Measurements from ENCODE around the gene EEFSEC. TPM values are rescaled to one million over a fixed set of nuclear protein-coding genes. Genes with fewer than 3 reads are reported as not detected.

Gene EEFSEC
- total RNA-seq, 6 donors from 2014 or later: 14.9 to 38.8 (median 17.9) TPM

DNA sequence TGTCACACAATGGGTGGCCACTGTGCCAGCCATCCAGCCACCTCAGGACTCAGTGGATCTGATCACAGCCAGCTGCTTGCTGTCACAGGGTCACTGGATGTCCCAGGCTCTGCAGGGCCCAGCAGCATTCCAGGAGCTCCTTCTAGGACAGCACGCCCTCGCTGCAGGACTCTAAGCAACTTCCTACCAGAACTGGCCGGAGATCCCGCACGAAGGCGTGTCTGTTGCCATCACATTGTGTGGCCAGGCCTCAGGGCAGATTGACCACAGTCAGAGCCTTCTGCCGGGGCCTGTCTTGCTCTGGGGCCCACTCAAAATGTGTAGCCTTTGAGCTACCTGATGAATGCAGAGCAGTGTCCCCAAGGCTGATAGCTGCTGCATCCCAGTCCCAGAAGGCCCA is 288.8 kb downstream of the EEFSEC start:
- ATAC-seq (ENCODE audit: low FRiP score in 2 of 2): no peak
- Histone ChIP-seq H3K27ac (no peak overlapping the region), H3K4me3 (no peak overlapping the region), H3K4me1 (no peaks in the 10 kb centered on the region), H3K9me3 (no peaks in the 10 kb centered on the region), H3K36me3 (no peaks in the 10 kb centered on the region), H3K27me3 (no peaks in the 10 kb centered on the region)
- TF ChIP-seq EP300 (IDR thresholded peaks at IDR 0.05) (no peak), POLR2A (IDR thresholded peaks at IDR 0.05) (no peak)
- WGBS, 2 donors: 87% methylated on average over 7 of the region's 7 CpGs; no CpG with 5 or more reads in 1 of the 2 donors
- no peak for DNase-seq

DNA sequence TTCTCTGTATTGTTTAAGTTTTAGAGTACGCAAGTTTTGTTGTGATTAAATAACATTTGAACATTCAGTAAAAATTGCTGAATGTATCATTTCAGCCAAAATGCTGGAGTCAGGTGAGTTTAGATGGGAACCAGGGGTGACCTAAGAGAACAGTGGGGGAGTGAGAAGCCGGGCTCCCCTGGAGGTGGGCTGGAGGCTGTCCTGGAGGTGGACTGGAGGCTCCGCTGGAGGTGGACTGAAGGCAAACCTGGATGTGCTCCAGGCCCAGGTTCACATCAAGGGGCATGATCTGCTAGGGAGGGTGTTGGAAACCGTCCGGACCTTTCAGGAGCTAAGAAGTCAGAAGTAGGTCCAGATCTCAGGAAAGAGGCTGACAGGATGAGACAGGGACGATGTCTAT is 289.7 kb downstream of the EEFSEC start:
- no peak overlapping the region for H3K4me3 ChIP-seq
- no peaks in the 10 kb centered on the region for H3K4me1 ChIP-seq
- no peaks in the 10 kb centered on the region for H3K27me3 ChIP-seq
- no peak overlapping the region for H3K27ac ChIP-seq
- TF ChIP-seq EP300 (IDR thresholded peaks at IDR 0.05): no peak
- TF ChIP-seq POLR2A (IDR thresholded peaks at IDR 0.05): no peak
- no peak for TF ChIP-seq POLR2AphosphoS5 (IDR thresholded peaks at IDR 0.05)
- TF ChIP-seq, protein P1, sequence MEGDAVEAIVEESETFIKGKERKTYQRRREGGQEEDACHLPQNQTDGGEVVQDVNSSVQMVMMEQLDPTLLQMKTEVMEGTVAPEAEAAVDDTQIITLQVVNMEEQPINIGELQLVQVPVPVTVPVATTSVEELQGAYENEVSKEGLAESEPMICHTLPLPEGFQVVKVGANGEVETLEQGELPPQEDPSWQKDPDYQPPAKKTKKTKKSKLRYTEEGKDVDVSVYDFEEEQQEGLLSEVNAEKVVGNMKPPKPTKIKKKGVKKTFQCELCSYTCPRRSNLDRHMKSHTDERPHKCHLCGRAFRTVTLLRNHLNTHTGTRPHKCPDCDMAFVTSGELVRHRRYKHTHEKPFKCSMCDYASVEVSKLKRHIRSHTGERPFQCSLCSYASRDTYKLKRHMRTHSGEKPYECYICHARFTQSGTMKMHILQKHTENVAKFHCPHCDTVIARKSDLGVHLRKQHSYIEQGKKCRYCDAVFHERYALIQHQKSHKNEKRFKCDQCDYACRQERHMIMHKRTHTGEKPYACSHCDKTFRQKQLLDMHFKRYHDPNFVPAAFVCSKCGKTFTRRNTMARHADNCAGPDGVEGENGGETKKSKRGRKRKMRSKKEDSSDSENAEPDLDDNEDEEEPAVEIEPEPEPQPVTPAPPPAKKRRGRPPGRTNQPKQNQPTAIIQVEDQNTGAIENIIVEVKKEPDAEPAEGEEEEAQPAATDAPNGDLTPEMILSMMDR (IDR thresholded peaks at IDR 0.05): no peak
- no peak for DNase-seq
- no peaks in the 10 kb centered on the region for H3K9me3 ChIP-seq
- H3K36me3 ChIP-seq: no peaks in the 10 kb centered on the region
- no peak for ATAC-seq (ENCODE audit: low FRiP score in 2 of 2)
- 89 to 91% methylated on average over 6 of the region's 6 CpGs for WGBS, 2 donors

DNA sequence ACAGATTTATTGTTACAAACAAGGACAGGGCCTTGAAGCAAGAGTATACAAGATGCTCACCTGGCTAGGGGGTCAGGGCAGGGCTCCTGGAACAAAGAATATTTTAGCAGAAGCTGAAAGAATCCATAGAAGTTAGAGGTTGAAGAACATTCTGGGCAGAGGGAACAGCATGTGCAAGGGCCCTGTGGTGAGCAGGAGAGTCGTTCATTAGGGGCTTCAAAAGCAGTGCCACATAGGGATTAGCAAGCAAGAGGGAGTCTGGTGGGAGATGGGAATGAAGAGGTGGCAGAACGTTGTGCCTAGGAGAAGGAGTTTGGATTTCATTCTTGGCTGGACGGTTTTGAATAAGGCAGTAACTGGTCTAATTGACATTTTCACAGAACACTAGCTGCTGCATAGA is 290.5 kb downstream of the EEFSEC start:
- Histone ChIP-seq H3K9me3 (no peaks in the 10 kb centered on the region), H3K4me3 (no peak overlapping the region), H3K27ac (no peak overlapping the region), H3K36me3 (no peaks in the 10 kb centered on the region), H3K4me1 (no peaks in the 10 kb centered on the region), H3K27me3 (no peaks in the 10 kb centered on the region)
- TF ChIP-seq POLR2AphosphoS5 (IDR thresholded peaks at IDR 0.05): no peak
- TF ChIP-seq EP300 (IDR thresholded peaks at IDR 0.05): no peak
- TF ChIP-seq, protein P1 (IDR thresholded peaks at IDR 0.05): no peak
- 66 to 70% methylated on average over 3 of the region's 3 CpGs for WGBS, 2 donors
- no peak for ATAC-seq (ENCODE audit: low FRiP score in 2 of 2)
- no peak for DNase-seq

DNA sequence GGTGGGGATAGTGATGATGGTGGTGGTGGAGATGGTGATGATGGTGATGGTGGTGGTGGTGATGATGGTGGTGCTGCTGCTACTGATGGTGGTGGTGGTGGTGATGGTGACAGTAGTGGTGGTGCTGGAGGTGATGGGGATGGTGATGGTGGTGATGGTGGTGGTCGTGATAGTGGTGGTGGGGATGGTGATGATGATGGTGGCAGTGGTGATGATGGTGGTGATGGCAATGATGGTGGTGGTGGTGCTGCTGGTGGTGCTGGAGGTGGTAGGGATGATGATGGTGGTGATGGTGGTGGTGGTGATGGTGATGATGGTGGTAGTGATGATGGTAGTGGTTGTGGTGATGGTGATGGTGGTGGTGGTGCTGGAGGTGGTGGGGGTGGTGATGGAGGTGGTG is 292.1 kb downstream of the EEFSEC start:
- no peak for DNase-seq
- 81 to 89% methylated on average over 1 of the region's 1 CpG for WGBS, 2 donors
- Histone ChIP-seq H3K27me3 (no peaks in the 10 kb centered on the region), H3K36me3 (no peaks in the 10 kb centered on the region), H3K9me3 (no peaks in the 10 kb centered on the region), H3K4me3 (no peak overlapping the region), H3K4me1 (no peaks in the 10 kb centered on the region), H3K27ac (no peak overlapping the region)
- TF ChIP-seq POLR2A (IDR thresholded peaks at IDR 0.05) (no peak), POLR2AphosphoS5 (IDR thresholded peaks at IDR 0.05) (no peak)
- ATAC-seq (ENCODE audit: low FRiP score in 2 of 2): no peak

DNA sequence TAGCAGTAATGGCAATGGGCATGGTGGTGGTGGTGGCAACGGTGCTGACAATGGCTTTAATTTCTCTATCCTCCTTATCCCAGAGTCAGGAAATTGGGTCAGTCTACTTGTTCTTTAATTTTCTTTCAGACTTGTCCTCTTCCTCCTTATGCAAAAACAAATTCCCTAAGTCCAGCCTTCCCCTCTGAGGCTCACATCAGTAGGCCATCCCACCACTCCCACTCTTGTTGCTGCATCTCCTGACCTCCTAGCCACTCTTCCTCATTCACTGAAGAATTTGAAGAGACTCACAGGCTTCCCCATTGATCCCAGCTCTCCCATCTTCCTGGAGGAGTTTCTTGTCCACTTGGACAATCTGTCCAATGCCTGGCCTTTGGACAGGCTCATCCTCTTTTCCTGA is 293.5 kb downstream of the EEFSEC start:
- no peak for TF ChIP-seq POLR2AphosphoS5 (IDR thresholded peaks at IDR 0.05)
- WGBS, 2 donors: 94 to 100% methylated on average over 1 of the region's 1 CpG
- H3K4me1 ChIP-seq: no peaks in the 10 kb centered on the region

DNA sequence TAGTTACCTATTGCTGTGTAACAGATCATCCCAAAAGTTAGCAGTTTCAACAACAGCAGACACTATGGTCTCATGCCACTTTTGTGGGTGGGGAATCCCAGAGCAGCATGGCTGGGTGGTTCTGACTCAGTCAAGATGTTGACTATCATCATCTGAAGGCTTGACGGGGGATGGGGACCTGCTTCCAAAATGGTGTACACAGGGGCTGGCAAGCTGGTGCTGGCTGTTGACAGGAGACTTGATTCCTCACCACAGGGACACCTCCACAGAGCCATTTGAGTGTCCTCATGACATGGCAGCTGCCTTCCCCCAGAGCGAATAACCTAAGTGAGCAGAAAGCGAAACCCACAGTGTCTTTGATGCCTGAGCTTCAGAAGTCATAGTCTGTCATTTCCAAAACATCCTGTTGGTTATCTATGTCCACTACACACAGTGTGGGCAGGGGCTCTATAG is 294.3 kb downstream of the EEFSEC start:
- TF ChIP-seq EP300 (IDR thresholded peaks at IDR 0.05) (no peak), POLR2AphosphoS5 (IDR thresholded peaks at IDR 0.05) (no peak), POLR2A (IDR thresholded peaks at IDR 0.05) (no peak)

More for the DNA sequence above, 293.5 kb downstream of the EEFSEC start:
- DNase-seq (no peak), ATAC-seq (ENCODE audit: low FRiP score in 2 of 2) (no peak)
- H3K36me3 ChIP-seq: no peaks in the 10 kb centered on the region
- no peak overlapping the region for H3K27ac ChIP-seq
- no peaks in the 10 kb centered on the region for H3K27me3 ChIP-seq
- no peak overlapping the region for H3K4me3 ChIP-seq
- no peaks in the 10 kb centered on the region for H3K9me3 ChIP-seq

DNA sequence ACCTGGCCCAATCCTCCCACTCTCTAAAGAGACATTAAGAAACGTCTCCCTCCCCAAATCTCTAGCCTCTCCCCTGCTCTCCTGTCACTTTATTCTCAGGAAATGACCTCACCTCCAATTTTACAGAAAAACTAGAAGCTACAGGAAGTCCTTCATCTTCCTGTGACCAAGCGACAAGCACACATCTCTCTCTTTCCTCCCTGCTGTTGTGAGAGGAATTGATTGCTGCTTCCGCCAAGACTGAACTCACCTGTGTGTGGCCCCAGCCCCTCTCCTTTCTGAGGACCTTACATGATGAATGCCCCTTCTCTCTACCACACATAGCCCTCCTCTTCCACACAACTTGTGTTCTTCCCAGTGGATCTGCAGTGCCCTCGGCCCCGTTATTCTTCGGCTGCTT is 295.2 kb downstream of the EEFSEC start:
- WGBS, 2 donors: 62 to 64% methylated on average over 6 of the region's 6 CpGs
- Histone ChIP-seq H3K9me3 (no peaks in the 10 kb centered on the region), H3K4me1 (no peaks in the 10 kb centered on the region), H3K27me3 (no peaks in the 10 kb centered on the region), H3K36me3 (no peaks in the 10 kb centered on the region), H3K27ac (no peak overlapping the region), H3K4me3 (no peak overlapping the region)
- TF ChIP-seq EP300 (IDR thresholded peaks at IDR 0.05) (no peak), POLR2AphosphoS5 (IDR thresholded peaks at IDR 0.05) (no peak), POLR2A (IDR thresholded peaks at IDR 0.05) (no peak)
- TF ChIP-seq, protein P1 (IDR thresholded peaks at IDR 0.05): no peak
- DNase-seq: no peak
- no peak for ATAC-seq (ENCODE audit: low FRiP score in 2 of 2)

More for the DNA sequence above, 294.3 kb downstream of the EEFSEC start:
- no peak for ATAC-seq (ENCODE audit: low FRiP score in 2 of 2)
- DNase-seq: no peak
- Histone ChIP-seq H3K27me3 (no peaks in the 10 kb centered on the region), H3K4me3 (no peak overlapping the region), H3K9me3 (no peaks in the 10 kb centered on the region), H3K27ac (no peak overlapping the region), H3K4me1 (no peaks in the 10 kb centered on the region), H3K36me3 (no peaks in the 10 kb centered on the region)
- WGBS, 2 donors: 92 to 100% methylated on average over 2 to 3 of the region's 3 CpGs
